Panc1 (cell line): ENCODE results near the gene SKOR1.

Source experiments
- CTCF ChIP-seq: fragments of 450-650 bp; IDR thresholded peaks from 2 replicates; pipeline ENCODE4 v1.5.1; 2017; ENCODE audit warnings: mild to moderate bottlenecking
- POLR2AphosphoS5 ChIP-seq: IDR thresholded peaks from 2 replicates; pipeline ENCODE4 v1.6.1; 2012; ENCODE audit warnings: mild to moderate bottlenecking, low read depth, low read length, moderate library complexity
- REST ChIP-seq, 2 experiments: IDR thresholded peaks; 2 replicates each; pipeline ENCODE4 v1.6.1; 2011 to 2012; ENCODE audit warnings: low read depth in 2 of 2, control low read depth in 1 of 2, low read length in 1 of 2, mild to moderate bottlenecking in 1 of 2, moderate library complexity in 1 of 2; ENCODE audit not compliant: insufficient read depth in 1 of 2
- SIN3A ChIP-seq: IDR thresholded peaks from 2 replicates; pipeline ENCODE4 v1.6.1; 2012; ENCODE audit warnings: low read depth, mild to moderate bottlenecking, low read length, moderate library complexity, borderline replicate concordance; ENCODE audit not compliant: insufficient read depth
- TCF7L2 ChIP-seq: IDR thresholded peaks from 2 replicates; pipeline ENCODE4 v1.6.1; 2011; ENCODE audit warnings: mild to moderate bottlenecking, low read depth, low read length, inconsistent platforms

GRCh38 chr15:67803299-67803698 lies 22.0 kb upstream of the SKOR1 start:
- TF ChIP-seq CTCF (no peak), POLR2AphosphoS5 (no peak), TCF7L2 (no peak), SIN3A (no peak), REST (IDR thresholded peaks at IDR 0.05; ENCODE audit: insufficient read depth in 1 of 2, low read depth in 2 of 2, low read length in 1 of 2) (no peak)
